Retina (tissue), 1 donor: ENCODE data around the gene ATXN8OS.
"Not testable (repeated sequence)": the region's sequence is repeated elsewhere in the genome, so short reads cannot be mapped to it uniquely, and the experiment has no call there.

Source experiments
- DNase-seq: peaks from one replicate; pipeline ENCODE4 v3.0.0-alpha.2; 2016

ATXN8OS gene

DNA sequence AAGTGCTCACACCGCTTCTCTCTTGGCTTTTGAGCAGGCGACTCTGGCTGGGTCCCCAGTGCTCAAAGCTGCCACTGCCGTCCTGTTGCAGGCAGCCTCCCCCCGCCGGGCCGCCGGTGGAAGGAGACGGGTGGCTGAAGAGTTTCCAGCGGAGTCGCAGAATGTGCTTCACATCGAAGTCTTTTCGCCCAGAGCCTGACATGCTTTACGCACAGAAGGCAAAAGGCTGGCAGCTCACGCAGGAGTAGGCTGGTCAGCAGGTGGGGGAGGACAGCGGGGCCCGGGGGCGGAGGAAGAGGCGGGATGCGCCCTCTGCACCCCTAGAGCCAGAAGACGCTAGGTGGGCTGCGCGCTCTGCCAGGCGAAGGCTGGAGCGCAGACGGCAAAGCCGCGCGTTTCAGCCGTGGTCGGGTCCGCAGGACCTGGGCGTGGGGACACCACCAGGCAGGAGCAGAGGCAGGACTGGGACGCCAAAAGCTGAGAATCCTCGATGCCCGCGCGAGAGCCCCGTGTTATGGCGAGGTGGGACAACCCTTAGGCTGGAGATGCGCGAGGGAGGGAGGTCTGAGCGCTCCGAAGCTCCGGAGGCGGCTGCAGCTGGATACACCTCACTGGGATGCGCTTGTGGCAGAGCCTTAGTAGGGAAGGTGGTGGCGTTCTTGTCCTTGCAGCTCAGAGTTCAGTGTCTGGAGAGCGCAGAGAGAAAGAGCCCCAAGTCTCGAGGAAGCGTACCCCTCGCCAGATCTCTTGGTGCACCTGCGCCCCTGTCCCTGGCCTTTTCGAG lies at the start of gene ATXN8OS:
TSS of gene ATXN8OS (plus strand) at position 329 of the 784 bp plus-strand sequence.
- DNase-seq: peak; percentile 85

DNA sequence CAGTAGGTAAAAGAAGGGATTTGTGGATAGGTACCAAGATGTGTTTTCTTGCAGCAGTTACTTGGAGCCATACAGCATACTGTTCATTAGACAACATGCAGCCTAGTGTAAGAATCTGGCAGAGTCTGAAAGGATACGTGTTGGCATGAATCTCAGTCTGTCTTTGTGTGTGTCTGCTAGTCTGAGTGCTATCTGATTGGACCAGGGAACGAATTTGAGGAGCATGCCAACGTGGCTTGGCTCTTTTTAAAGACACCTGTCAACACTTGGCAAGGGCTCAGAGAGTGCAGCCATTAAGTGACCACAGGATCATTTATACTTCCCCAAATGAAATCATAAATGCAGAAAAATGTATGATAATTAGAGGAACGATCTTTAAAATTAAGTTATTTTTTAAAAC lies 27.6 kb upstream of the ATXN8OS start:
- DNase-seq: no peak

DNA sequence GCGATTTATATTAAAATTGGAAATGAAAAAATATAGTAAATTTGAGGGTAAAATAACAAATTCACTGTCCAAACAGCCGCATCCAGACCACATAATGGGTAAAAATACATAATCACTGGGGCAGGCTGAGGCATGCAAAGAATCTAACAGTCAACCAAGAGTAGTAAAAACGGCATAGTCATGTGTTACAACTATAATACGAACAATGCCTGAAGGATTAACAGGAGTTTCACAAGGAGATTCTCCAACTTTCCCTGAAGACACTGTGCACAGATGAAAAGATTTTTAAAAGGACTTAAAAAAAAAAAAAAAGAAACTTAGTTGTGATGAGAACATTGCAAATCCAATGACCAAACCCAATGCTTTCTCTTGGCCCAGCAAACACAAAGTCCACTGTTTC lies 20.4 kb upstream of the ATXN8OS start:
- no peak for DNase-seq

DNA sequence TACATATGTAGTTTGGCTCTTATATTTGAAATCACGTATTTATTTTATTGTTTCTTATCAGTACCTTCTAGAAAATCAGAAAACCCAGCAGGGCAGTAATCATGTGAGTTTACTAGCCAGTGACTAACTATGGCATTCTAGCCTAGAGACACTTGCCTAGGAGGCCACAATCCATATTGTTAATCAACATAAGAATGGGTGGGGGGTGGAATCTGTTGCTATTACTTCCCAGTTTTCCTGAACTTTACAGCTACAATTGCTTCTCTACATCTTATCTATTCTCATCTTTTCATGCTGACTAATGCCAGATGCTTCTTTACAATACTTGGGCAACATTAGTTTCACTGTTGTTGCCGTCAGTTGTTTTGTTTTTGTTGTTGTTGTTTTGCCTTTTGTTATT lies 18.7 kb upstream of the ATXN8OS start:
- no peak for DNase-seq

DNA sequence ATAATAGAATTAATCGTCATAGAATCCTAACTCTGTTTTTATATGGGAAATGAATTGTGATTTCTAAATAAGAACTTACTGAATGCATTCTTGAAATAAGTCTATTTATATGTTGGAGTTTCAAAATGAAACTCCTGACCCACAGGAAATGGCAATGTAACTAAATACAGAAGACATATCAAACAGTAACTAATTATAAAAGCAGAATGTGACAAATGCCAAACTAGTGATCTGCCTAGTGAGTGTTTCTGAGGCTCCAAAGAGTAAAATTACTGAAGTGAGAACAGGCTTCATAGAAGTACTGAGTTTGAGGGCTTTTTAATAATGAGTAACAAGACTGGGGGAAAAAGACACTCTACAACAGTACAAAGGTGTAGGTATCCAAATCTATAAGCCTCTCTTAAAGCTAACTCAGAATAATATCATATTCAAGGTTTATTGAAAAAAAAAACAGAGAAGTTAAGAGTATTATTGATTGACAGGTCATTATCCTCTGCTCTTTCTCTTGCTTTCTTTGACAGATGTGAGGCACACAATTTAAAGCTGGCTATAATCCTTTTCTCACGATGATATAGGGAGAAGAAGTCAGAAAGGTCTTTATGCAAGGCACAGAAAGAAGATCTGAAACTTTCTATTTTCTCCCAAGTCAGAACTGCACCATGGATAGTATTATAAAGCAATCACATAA lies 17.4 kb upstream of the ATXN8OS start:
- DNase-seq: no peak

DNA sequence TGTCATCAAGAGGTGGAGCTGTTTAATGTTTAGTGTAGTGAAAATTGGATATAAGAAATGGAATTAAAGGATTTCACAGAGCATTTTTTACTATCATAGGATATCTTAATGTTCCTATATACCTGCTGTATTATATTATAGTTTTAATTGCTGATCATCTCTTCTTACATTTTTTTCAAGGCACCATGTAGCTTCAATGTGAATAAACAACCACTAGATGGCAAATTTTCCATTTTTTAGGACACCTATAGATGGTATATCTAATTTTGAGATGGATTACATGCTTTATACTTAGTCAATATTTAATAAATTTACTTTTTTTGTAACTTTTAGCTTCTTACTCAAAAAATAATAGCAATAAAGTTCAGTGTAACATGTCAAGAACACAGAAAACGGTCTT lies 9.0 kb upstream of the ATXN8OS start:
- no peak for DNase-seq

DNA sequence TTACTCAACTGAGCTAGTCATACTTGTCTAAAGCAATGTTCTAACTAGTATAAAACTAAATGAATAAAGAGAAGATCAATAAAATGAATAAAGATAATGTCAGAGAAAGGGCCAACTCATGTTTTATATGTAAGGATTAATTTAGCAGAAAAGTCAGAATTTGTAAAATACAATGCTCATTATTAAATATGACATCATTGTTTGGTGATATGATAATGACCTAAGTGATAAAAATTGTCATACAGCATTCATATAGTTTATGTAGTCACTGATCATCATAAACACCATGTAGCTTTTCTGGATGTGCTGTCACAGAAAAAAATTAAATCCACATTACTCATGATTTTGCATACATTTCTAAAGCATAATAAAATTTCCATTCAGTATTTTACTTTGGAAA lies 3.1 kb upstream of the ATXN8OS start:
- no peak for DNase-seq

DNA sequence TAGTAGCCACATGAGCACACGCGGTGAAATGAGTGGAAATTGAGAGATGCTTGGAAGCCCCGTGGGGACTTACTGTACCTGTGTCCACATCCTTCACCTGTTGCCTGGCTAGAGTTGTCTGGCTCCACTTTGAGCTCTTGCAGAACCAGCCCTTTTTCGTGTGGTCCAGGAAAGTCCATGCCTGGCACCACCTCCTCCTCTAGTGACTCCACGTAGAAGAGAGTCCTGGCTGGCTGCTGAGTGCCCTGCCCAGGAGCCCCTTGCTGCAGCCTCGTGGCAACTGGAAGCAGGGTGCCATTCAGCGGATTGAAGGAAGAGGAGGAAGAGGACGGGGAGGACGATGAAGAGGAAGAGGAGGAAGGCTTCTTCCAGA lies 515 bp upstream of the ATXN8OS start:
- DNase-seq: no peak

DNA sequence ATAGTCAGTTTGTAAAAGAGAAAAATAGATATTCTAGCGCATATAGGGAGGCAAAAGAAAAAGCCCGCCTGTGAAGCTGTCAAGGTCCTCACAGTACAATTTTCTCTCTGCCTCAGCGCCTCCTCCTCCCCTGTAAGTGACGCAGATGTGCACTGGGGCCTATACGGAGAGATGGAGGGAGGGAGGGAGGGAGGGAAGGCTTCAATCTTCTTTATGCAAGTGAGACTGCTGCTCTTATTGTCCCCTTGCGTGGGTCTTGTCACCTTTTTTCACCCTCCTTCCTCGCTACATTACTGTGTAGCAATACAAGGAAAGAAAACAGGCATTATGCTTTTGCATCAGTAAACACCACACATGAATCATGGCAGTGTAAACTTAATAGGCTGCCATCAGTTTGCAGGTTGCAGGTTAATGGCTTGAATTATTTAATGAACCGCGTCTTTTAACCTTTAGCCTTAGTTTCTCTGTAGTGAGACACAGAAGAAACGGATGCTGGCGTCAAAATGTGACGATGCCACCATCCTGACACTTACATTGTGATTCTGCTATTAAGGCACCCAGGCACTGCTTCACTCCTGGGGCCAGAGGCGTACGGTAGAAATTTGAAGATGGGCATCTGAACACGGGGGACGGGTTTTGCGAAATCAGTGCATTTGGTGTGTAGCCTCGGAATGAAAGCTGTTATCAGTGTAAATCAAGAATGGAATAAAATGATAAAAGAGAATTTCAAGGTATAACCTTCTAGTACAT lies 905 bp downstream of the ATXN8OS start, which contains the start of gene KLHL1:
TSS of gene KLHL1 (minus strand) at position 97 of the 750 bp plus-strand sequence. CDS start 753 bp downstream, outside the sequence.
- DNase-seq: peak; percentile 82

DNA sequence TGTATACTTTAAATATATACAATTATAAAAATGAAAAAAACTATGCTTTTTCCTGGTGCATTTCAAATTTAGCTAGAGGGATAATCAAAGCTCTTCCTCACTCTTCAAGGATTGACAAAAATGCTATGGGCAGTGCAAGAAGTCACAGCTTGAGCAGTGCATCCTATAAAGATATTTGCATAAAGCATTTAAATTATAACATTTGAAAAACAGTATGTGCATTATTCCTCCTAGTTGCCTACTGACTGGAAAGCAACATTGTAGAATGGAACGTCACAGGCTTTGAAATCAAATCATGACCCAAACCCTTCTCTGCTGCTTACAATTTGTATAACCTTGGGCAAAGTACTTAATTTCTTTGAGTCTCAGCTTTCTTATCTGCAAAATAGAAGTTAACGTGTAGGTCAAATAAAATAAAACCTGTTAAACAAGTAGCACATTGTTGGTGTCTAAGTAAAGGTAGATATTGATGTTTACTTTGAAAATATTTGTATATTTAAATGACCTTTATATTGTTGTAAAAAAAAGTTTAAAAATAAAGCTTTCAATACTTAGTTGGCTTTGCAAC lies 9.8 kb downstream of the ATXN8OS start:
- no peak for DNase-seq

DNA sequence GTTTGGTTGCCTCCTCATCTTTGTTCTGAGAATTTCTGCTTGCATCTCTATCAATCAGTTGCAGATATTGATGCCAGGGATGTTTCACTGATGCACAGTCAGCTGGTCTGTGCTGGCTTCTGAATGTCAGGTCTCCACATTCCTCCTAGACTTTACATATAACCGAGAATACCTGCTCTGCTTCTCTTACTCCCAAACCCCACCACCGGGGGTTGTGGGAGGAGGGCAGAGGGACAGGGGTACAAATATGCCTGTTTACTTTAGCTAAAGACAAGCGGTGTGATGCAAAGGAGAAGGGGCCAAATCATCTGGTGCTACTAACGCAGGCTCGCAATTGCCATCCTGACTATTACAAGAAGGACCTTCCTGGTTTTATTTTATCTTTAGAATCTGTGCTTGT lies 18.1 kb downstream of the ATXN8OS start:
- no peak for DNase-seq

DNA sequence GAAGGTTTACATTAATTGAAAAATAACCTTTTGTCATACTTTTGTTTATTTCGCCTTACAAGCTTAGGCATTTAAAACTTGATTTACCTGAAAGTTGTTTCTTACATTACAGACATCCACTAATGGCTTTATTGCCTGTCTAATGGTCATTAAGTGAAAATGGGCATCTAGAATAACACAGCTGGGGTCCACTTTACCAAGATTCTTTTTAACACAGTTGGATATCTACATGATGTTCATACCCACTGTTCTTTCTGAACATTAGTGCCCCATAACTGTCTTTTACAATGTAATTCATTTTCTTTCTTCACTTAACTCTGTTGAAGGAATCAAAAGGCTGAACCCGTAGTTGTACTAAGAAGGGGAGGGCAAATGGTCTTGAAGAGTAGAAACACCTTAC lies 20.5 kb downstream of the ATXN8OS start:
- no peak for DNase-seq

DNA sequence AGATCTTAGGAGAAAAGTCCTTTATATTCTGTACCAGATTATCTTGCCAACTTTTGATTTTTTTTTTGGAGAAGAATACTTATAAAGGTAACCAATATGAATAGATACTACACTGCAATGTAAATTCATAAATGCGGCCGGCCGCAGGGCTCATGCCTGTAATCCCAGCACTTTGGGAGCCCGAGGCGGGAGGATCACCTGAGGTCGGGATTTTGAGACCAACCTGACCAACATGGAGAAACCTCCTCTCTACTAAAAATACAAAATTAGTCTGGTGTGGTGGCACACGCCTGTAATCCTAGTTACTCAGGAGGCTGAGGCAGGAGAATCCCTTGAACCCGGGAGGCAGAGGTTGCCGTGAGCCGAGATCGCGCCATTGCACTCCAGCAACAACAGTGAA lies 35.0 kb downstream of the ATXN8OS start:
- DNase-seq: not testable (repeated sequence)

DNA sequence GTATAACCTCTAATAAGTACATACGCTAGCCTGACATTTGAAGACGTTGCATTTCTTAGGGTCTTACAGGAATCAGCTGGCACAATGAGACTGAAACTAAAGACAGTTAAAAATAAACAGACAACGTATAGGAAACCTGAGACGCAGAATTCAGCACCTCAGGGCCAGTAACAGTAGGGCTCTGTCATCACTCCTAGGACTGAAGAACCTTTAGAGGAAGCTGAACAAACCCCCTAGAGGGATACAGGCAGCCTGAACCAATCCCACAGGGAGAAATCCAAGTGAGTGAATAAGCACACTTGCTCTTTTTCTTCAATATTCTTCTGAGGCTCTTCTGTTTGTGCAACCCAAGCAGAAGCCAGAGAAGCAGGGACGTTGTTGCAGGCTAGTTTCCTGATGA lies 54.5 kb downstream of the ATXN8OS start:
- no peak for DNase-seq

DNA sequence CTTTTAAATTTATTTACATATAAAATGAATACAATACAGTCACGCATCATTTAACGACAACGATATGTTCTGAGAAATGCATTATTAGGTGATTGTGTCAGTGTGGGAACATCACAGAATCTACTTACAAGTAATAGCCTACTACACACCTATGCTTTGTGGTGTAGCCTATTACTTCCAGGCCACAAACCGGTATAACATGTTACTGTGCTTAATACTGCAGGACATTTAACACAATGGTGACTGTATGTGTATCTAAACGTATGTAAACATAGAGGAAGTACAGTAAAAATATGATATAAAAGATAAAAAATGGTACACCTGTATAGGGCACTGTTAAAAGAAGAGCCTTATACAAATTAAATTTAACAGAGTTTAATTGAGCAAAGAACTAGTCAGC lies 63.1 kb downstream of the ATXN8OS start:
- no peak for DNase-seq

DNA sequence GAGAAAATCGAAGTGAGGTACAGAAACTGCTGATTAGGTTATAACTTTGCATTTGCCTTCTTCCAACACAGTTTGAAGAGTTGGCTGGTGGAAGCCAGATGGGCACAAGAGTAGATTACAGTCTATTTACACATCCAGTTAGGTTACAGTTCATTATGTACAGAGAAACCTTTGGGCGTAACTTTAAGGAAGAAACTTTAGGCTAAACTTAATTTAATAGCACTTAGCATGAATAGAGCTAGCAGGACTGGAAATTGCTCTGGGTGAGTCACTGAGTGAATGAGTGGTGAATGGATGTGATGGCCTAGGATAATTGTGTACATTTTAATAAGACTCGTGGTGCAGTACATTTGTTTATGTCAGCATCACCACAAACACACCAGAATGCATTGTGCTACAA lies 63.5 kb downstream of the ATXN8OS start:
- DNase-seq: no peak

DNA sequence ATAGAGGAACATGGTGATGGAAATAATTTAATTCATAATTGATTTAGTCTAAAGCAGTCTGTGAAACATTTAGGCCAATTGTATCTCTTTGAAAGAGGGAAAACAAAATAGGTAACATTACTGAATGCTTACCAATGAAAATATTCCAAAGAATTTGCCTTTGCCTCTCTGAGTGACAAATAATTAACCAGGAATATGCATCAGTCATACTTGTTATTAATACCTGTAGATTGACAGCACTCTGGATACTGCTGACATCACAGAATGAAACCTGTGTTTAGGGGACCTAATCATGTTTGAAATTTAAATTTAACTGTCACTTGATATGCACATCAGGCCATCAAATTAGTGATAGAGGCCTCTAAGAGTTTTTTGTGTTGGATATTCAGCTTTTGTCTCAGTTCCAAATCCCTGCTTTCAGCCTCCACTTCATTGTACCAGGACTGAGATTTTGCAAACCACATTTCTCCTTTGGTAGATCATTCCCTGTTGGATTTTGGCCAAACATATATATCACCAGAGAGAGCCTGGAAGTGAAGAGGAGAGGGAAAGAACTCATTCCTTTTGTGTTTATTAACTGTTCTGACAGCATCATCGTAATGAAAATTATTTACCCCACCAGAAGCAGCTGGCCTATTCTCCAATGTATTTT lies 65.4 kb downstream of the ATXN8OS start:
- DNase-seq: no peak

DNA sequence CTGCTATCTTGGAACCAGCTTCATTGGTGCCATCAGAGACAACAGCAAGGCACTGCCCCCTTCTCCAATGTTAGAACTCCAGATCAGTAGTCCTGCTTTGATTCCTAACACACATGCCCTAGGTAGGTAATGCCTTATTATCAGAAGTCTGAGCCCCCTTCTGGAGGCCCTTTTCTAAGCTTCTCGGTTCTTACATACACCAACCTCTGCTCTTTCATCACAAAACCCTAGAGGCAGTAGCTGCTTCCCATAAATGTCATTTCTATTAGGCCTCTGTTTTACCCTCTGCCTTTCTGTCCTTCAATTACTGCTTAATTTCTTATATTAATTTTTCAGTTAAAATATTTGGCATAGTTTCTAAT lies 66.0 kb downstream of the ATXN8OS start:
- DNase-seq: no peak

DNA sequence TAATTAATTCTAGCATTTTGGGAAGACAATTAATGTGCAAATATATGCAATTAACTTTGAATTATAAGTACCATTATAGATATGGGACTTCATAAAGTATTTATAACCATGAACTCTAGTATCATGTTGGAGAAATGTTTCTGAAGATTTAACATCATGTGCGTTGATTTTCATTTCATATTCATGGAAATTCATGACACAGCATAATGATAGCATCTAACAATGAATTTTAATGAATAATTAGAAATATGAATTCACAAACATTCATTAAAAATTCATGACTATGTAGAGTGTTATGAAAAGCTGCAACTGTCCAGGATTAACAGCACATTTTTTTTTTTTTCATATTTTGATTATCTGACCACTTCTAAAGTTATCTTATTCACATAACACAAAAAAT lies 70.7 kb downstream of the ATXN8OS start:
- no peak for DNase-seq
